ENCODE data around the gene PKD1. TPM values are rescaled to one million over a fixed set of nuclear protein-coding genes. Genes with fewer than 3 reads are reported as not detected.
"Not testable (repeated sequence)": the region's sequence is repeated elsewhere in the genome, so short reads cannot be mapped to it uniquely, and the experiment has no call there.

The PKD1 gene
- total RNA-seq, 1 donor from 2014 or later = 97.8 TPM

DNA sequence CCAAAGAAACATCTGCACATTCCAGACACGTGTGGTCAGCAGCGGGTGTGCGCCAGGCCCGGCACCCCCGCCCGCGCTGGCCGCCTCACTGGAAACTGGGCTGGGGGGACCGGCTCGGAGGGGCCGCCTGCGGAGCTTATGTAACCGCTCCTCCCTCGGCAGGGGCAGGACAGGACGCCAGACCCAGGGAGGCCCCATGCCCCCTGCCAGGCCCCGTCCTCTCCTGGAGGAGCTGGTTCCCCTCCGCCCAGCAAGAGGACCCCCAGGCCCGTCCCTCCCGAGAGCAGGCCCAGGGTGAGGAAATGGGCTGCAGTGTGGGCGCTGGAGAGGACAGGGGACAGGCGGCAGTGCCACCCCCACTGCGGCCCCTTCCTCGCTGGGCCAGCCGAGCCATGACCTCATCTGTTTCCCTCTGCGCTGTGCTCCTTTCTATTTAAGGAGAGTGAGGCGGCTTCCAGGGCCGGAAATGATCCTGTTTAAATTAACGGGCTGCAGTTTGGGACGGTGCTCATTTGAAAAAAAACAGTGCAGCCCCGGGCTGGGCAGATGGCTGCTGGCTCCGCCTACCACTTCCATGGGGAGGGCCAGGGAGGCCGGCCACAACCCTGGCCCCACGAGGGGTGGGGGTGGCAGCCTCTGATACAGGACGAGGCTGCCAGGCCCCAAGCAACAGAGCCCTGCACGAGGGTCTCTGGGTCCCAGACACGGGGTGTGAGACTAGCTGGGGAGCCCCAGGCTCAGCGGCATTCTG lies 10.8 kb downstream of the PKD1 start:
- H3K36me3 Mint-ChIP-seq (ENCODE audit: insufficient read depth); H3K27ac Mint-ChIP-seq; H3K9me3 Mint-ChIP-seq (ENCODE audit: low read depth); DNase-seq (ENCODE audit: low spot score, unreplicated experiment); H3K27me3 Mint-ChIP-seq; H3K4me3 Mint-ChIP-seq (ENCODE audit: low read depth); H3K4me1 Mint-ChIP-seq (ENCODE audit: low read depth): not testable (repeated sequence)

DNA sequence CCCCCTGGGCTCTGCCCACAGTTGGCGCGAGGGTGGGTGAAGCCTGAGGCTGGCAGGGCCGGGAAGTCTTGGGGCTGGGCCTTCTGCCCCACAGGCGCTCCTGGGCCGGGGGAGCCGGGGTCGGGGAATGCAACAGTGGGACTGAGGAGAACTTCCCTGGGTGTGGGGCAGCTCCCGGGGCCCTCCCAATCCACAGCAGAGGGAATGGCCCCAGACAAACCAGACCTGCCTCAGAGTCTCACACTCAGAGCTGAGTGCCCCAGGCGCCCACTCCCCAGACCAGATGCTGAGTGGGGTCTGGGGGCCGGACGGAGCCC lies 11.4 kb downstream of the PKD1 start:
- not testable (repeated sequence) for H3K36me3 Mint-ChIP-seq (ENCODE audit: insufficient read depth); H3K27ac Mint-ChIP-seq; DNase-seq (ENCODE audit: low spot score, unreplicated experiment); H3K4me3 Mint-ChIP-seq (ENCODE audit: low read depth); H3K4me1 Mint-ChIP-seq (ENCODE audit: low read depth); H3K27me3 Mint-ChIP-seq; H3K9me3 Mint-ChIP-seq (ENCODE audit: low read depth)

DNA sequence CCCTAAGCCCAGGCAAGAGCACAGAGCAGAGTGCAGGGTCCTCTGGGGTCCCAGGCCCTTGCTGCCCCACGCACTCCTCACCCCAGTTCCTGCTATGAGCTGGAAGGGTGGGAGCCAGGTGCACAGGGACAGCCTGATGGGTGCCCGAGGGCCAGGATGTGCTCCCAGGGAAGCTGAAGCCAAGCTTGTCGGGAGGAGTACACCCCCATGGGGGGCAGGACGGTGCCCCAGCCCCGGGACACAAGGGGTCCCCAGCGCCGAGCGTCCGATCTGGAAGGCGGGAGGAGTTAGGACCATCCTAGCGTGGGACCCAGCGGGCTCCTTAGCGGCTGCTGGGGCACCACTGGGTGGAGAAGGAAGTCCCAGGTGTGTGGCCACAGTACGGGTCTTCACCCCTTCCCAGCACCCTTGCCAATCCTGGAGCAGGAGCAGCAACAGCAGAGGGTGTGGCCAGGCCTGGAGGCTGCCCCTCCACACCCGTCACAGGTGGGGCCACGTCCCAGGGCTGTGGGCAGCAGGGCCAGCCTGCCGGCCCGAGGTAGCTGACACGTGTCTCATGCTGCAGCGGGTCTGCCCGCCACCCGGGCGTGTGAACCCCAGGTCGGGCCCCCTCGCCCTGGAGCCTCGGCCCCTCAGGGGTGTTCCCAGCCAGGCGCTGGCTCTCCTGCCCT lies 11.9 kb downstream of the PKD1 start:
- H3K27ac Mint-ChIP-seq; H3K36me3 Mint-ChIP-seq (ENCODE audit: insufficient read depth); H3K4me3 Mint-ChIP-seq (ENCODE audit: low read depth); DNase-seq (ENCODE audit: low spot score, unreplicated experiment); H3K27me3 Mint-ChIP-seq; H3K4me1 Mint-ChIP-seq (ENCODE audit: low read depth); H3K9me3 Mint-ChIP-seq (ENCODE audit: low read depth): not testable (repeated sequence)

DNA sequence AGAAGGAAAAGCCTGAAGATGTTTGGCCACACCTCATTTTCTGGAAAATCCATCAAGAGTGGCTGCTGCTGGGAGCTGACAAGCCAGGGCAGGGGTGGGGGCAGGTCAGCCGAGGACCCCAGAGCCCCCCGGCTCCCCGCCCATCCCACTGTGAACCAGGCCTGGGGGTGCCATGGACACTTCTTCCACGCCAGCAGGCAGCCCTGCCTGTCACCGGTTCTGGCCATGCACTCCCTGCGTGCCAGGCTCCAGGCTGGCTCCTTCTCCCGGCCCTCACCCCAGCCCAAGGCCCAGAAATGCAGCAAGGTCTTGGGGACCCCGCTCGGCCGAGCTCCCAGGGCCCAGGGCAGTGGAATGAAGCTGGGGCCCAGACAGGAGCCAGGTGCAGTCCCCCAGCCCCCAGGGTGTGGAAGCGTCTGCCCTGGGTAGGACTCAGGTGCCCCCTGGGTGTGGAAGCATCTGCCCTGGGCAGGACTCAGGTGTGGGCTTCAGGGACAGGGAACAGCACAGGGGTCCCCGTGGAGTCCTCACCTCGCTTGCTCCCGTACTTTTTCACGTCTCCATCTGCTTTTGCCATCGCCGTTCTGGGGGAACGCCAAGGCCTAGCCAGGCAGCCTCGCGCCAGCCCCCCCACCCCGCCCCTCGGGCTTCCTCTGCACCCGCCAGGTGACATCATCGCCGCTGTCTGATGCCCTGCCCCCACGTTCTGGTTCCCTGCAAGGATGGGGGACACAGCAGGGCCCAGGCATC lies 12.6 kb downstream of the PKD1 start:
- not testable (repeated sequence) for H3K9me3 Mint-ChIP-seq (ENCODE audit: low read depth); H3K4me3 Mint-ChIP-seq (ENCODE audit: low read depth); H3K4me1 Mint-ChIP-seq (ENCODE audit: low read depth); DNase-seq (ENCODE audit: low spot score, unreplicated experiment); H3K36me3 Mint-ChIP-seq (ENCODE audit: insufficient read depth); H3K27me3 Mint-ChIP-seq; H3K27ac Mint-ChIP-seq

DNA sequence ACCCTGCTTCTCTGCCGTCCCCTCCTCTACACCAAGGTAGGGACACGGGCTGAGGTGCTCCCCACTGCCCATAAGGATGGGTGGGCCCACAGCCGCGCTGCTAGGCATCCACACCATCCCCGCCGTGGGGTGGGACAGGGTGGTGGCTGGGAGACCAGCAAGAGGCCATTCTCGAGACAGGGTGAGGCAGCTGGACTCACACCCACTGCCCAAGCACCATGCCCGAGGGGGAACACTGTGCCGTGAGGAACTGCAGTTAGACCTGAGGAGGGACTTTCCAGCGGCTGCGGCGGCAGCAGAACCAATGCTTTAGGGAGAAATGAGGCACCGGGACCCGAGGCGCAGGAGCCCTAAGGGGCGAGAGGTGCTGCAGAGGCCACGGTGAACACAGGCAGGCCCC lies 13.3 kb downstream of the PKD1 start:
- no peaks in the 10 kb centered on the region for H3K36me3 Mint-ChIP-seq (ENCODE audit: insufficient read depth)
- no peaks in the 10 kb centered on the region for H3K27me3 Mint-ChIP-seq
- TF ChIP-seq, protein P1, sequence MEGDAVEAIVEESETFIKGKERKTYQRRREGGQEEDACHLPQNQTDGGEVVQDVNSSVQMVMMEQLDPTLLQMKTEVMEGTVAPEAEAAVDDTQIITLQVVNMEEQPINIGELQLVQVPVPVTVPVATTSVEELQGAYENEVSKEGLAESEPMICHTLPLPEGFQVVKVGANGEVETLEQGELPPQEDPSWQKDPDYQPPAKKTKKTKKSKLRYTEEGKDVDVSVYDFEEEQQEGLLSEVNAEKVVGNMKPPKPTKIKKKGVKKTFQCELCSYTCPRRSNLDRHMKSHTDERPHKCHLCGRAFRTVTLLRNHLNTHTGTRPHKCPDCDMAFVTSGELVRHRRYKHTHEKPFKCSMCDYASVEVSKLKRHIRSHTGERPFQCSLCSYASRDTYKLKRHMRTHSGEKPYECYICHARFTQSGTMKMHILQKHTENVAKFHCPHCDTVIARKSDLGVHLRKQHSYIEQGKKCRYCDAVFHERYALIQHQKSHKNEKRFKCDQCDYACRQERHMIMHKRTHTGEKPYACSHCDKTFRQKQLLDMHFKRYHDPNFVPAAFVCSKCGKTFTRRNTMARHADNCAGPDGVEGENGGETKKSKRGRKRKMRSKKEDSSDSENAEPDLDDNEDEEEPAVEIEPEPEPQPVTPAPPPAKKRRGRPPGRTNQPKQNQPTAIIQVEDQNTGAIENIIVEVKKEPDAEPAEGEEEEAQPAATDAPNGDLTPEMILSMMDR (IDR thresholded peaks at IDR 0.05; ENCODE audit: unreplicated experiment) = no peak
- H3K27ac Mint-ChIP-seq = peak overlapping the region; percentile 37
- H3K4me3 Mint-ChIP-seq (ENCODE audit: low read depth) = no peak overlapping the region
- no peaks in the 10 kb centered on the region for H3K9me3 Mint-ChIP-seq (ENCODE audit: low read depth)
- peaks cover 3% of the 10 kb centered on the region for H3K4me1 Mint-ChIP-seq (ENCODE audit: low read depth)
- DNase-seq (ENCODE audit: low spot score, unreplicated experiment) = no peak

DNA sequence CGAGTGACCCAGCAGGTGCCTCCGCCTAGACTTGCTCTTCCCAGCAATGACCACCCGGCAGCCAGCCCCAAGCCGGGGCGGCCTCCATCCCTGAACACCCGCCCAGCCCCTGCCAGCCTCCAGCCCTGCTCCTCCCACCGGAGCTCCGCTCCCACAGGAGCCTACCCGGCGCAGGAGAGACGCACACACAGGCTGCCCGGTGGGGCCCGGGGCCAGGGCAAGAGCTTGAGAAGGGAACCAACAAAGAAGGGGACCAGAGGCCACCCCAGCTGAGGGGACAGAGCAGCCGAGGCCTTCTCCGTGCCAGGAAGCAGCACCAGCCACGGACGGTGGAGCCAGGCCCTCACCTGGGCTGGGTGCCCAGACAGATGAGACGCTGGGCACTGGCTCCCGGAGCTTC lies 13.8 kb downstream of the PKD1 start:
- no peak for DNase-seq (ENCODE audit: low spot score, unreplicated experiment)
- Mint-ChIP-seq H3K27me3 (no peaks in the 10 kb centered on the region), H3K4me3 (ENCODE audit: low read depth) (no peak overlapping the region), H3K36me3 (ENCODE audit: insufficient read depth) (no peaks in the 10 kb centered on the region), H3K4me1 (ENCODE audit: low read depth) (peaks cover 3% of the 10 kb centered on the region), H3K9me3 (ENCODE audit: low read depth) (no peaks in the 10 kb centered on the region), H3K27ac (no peak overlapping the region)
- TF ChIP-seq, protein P1 (IDR thresholded peaks at IDR 0.05; ENCODE audit: unreplicated experiment) = no peak

DNA sequence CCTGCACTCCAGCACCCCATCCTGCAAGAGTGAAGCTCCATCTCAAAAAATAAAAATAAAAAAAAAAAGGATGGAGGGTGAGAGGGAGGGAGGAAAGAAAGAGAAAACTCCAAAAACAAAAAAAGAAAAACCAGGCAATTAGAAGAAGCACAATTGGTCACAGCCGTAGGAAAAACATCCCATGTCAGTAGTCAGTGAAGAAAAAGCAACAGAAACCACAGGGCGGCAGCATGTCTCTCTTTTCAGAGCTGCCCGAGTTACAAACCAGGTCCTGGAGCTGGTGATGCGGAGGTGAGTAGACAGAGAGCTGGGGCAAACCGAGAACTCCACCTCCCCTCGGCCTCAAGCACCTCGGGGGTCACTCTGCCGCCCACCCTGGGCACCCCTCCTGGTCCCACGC lies 14.4 kb downstream of the PKD1 start:
- not testable (repeated sequence) for H3K9me3 Mint-ChIP-seq (ENCODE audit: low read depth); H3K27ac Mint-ChIP-seq; DNase-seq (ENCODE audit: low spot score, unreplicated experiment); H3K27me3 Mint-ChIP-seq; H3K4me1 Mint-ChIP-seq (ENCODE audit: low read depth); H3K36me3 Mint-ChIP-seq (ENCODE audit: insufficient read depth); H3K4me3 Mint-ChIP-seq (ENCODE audit: low read depth)

DNA sequence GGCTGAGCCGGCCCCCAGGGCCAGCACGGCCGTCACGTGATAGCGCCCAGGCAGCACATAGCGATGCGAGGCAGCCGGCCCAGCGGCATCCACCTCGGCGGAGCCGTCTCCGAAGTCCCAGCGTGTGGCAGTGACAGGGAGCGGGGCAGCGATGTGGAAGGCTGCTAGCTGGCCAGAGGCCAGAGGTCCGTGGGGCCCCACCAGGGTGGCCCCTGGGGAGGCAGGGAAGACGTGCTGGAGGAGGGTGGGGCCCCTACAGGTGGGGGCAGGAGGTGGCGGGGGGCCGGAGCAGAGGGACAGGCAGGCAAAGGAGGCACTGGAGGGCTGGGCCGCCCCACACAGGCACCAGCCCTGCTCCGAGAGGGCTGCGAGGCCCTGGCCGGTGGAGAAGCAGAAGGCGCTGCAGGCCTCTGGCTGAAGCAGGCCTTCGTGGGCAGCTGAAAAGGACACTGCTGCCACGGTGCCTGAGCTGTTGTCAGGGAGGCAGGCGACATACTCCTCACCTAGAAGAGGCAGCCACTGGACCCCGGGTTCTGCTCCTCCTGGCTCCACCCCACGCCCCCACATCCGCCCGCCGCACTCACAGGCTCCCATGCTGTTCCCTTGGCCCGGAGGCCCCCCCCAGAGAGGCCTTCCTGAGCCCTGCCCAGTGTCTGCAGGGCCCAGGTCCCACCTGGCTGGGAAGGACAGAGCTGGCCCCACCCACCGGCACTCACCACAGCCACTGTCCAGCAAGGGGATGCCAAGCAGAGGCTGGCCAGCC lies 17.6 kb downstream of the PKD1 start:
- not testable (repeated sequence) for DNase-seq (ENCODE audit: low spot score, unreplicated experiment); H3K4me1 Mint-ChIP-seq (ENCODE audit: low read depth); H3K36me3 Mint-ChIP-seq (ENCODE audit: insufficient read depth); H3K27ac Mint-ChIP-seq; H3K27me3 Mint-ChIP-seq; H3K4me3 Mint-ChIP-seq (ENCODE audit: low read depth); H3K9me3 Mint-ChIP-seq (ENCODE audit: low read depth)

DNA sequence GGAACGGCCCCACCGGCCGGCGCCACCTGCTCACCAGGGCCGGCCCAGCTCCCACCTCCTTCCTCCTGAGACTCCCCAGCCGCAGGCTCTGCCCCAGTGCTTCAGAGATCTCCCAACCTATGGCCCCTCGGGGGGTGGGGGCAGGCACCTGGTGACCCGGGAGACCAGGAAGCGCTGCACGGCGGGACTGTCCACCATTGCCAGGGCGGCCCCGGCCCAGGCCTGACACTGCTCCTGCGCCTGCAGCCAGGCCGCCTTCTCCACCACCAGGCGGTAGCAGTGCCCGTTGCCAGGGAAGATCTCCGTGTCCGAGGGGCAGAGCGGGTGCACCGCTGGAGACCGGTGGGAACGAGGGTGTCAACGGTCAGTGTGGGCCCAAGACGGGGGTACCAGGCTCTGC lies 18.4 kb downstream of the PKD1 start:
- H3K4me3 Mint-ChIP-seq (ENCODE audit: low read depth); H3K27me3 Mint-ChIP-seq; H3K27ac Mint-ChIP-seq; H3K9me3 Mint-ChIP-seq (ENCODE audit: low read depth); DNase-seq (ENCODE audit: low spot score, unreplicated experiment); H3K36me3 Mint-ChIP-seq (ENCODE audit: insufficient read depth); H3K4me1 Mint-ChIP-seq (ENCODE audit: low read depth): not testable (repeated sequence)

DNA sequence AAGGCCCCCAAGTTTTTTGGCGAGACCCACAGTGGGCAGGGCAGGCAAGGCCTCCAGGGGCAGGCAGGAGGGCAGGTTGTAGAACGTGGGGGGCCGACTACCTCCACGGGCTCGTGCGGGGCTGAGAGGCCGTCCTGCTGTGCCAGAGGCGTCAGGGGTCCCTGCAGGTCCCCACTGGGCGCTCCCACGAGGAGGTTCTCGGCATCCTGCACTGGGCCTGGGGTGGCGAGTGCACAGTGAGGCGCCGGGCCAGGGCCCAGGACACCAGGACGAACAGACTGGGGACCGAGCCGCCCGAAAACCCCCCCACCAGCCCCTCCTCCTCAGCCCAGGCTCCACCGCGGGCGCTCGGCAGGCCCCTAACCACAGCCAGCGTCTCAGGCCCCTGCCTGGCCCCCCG lies 19.3 kb downstream of the PKD1 start:
- H3K4me1 Mint-ChIP-seq (ENCODE audit: low read depth); H3K36me3 Mint-ChIP-seq (ENCODE audit: insufficient read depth); H3K9me3 Mint-ChIP-seq (ENCODE audit: low read depth); DNase-seq (ENCODE audit: low spot score, unreplicated experiment); H3K4me3 Mint-ChIP-seq (ENCODE audit: low read depth); H3K27me3 Mint-ChIP-seq; H3K27ac Mint-ChIP-seq: not testable (repeated sequence)
